B cell (primary cell): ENCODE measurements around the gene ST6GALNAC5. TPM values are rescaled to one million over a fixed set of nuclear protein-coding genes. Genes with fewer than 3 reads are reported as not detected.

Experiments used
- ATAC-seq: fragments of 200-7000 bp; cut with Tn5 transposase; one replicate; pipeline ENCODE4 v1.10.0; 2021; ENCODE audit warnings: low read depth, mild to moderate bottlenecking, moderate number of reproducible peaks, moderate library complexity
- CTCF ChIA-PET: fragments of 350-600 bp; sonication (Branson Sonifier 250); formaldehyde crosslinking; loops from one replicate; lab custom pipeline; 2021; ENCODE audit warnings: antibody characterized with exemption, inconsistent platforms; lab: Charles Lee
- POLR2A ChIA-PET: fragments of 350-600 bp; sonication (Branson Sonifier 250); formaldehyde crosslinking; loops from one replicate; lab custom pipeline; 2021; ENCODE audit warnings: antibody characterized with exemption; lab: Charles Lee
- DNase-seq: peaks from one replicate; pipeline ENCODE4 v3.0.0; 2013
- H2AFZ ChIP-seq: 2 replicates; pipeline ENCODE4 v1.6.1; 2012; ENCODE audit warnings: mild to moderate bottlenecking, low read depth, low read length; ENCODE audit not compliant: insufficient read depth, poor library complexity, severe bottlenecking
- H3K27ac ChIP-seq, 2 donors: 1 replicate in 1 of 2; 2 replicates in 1 of 2; pipeline ENCODE4 v1.5.1; 2012 to 2013; ENCODE audit warnings: low read length in 2 of 2, mild to moderate bottlenecking in 2 of 2, moderate library complexity in 1 of 2
- H3K27me3 ChIP-seq, 4 experiments: fragments of 200-600 bp in 1 of 4; sonication (generic) in 1 of 4; replicated peaks in 1 of 4; 1 replicate in 2 of 4; 2 replicates in 2 of 4; pipeline versions ENCODE4 v1.6.1 to v1.7.0; 2013 to 2016; ENCODE audit warnings: low read length in 3 of 4, mild to moderate bottlenecking in 2 of 4, mixed read lengths in 1 of 4, moderate library complexity in 1 of 4; ENCODE audit not compliant: insufficient read depth in 4 of 4, control insufficient read depth in 3 of 4; ENCODE audit errors: control extremely low read depth in 1 of 4
- H3K36me3 ChIP-seq, 2 experiments: replicated peaks in 1 of 2; 1 replicate in 1 of 2; 2 replicates in 1 of 2; pipeline versions ENCODE4 v1.6.1 to v1.7.1; 2013; ENCODE audit warnings: low read length in 1 of 2; ENCODE audit not compliant: insufficient read depth in 2 of 2, control insufficient read depth in 1 of 2; ENCODE audit errors: control extremely low read depth in 1 of 2, extremely low read depth in 1 of 2
- H3K4me1 ChIP-seq, 2 donors: fragments of 200-600 bp in 1 of 2; sonication (generic) in 1 of 2; 1 replicate in 1 of 2; 2 replicates in 1 of 2; pipeline versions ENCODE4 v1.5.1 to v1.6.1; 2013 to 2017; ENCODE audit warnings: low read length in 2 of 2; ENCODE audit not compliant: control insufficient read depth in 2 of 2, insufficient read depth in 2 of 2
- H3K4me2 ChIP-seq: replicated peaks from 2 replicates; pipeline ENCODE3; 2012; ENCODE audit warnings: mild to moderate bottlenecking, low read depth, low read length; ENCODE audit not compliant: poor library complexity, severe bottlenecking
- H3K4me3 ChIP-seq, 5 experiments: fragments of 200-600 bp in 1 of 5; sonication (generic) in 1 of 5; 1 replicate in 3 of 5; 2 replicates in 2 of 5; pipeline versions ENCODE4 v1.5.1 to v1.7.0; 2011 to 2016; ENCODE audit warnings: low read length in 4 of 5, mild to moderate bottlenecking in 4 of 5, low read depth in 2 of 5, control low read depth in 1 of 5, moderate library complexity in 1 of 5; ENCODE audit not compliant: insufficient read depth in 1 of 5; ENCODE audit errors: control extremely low read depth in 1 of 5, extremely low read depth in 1 of 5
- H3K79me2 ChIP-seq: fragments of 200-600 bp; sonication (generic); one replicate; pipeline ENCODE4 v1.6.0; 2016; ENCODE audit warnings: low read length; ENCODE audit not compliant: control insufficient read depth, insufficient read depth
- H3K9ac ChIP-seq: fragments of 200-600 bp; sonication (generic); 2 replicates; pipeline ENCODE4 v1.6.1; 2017; ENCODE audit warnings: mild to moderate bottlenecking, low read length, moderate library complexity
- H3K9me3 ChIP-seq, 3 donors: one replicate each; pipeline versions ENCODE4 v1.6.1 to v1.7.1; 2013; ENCODE audit warnings: low read length in 2 of 3; ENCODE audit not compliant: control insufficient read depth in 2 of 3, insufficient read depth in 1 of 3; ENCODE audit errors: control extremely low read depth in 1 of 3
- H4K20me1 ChIP-seq: 2 replicates; pipeline ENCODE4 v1.6.0; 2012; ENCODE audit warnings: mild to moderate bottlenecking, low read length; ENCODE audit not compliant: insufficient read depth, control insufficient read depth, poor library complexity, severe bottlenecking
- H3K27ac Mint-ChIP-seq: one replicate; pipeline ENCODE4 v1.8.0; 2021; ENCODE audit warnings: mixed read lengths
- H3K27me3 Mint-ChIP-seq: one replicate; pipeline ENCODE4 v1.8.0; 2021; ENCODE audit warnings: mixed read lengths
- H3K4me1 Mint-ChIP-seq: one replicate; pipeline ENCODE4 v1.8.0; 2021; ENCODE audit warnings: mixed read lengths
- H3K4me3 Mint-ChIP-seq: one replicate; pipeline ENCODE4 v1.8.0; 2021; ENCODE audit warnings: mixed read lengths
- H3K9me3 Mint-ChIP-seq: one replicate; pipeline ENCODE4 v1.8.0; 2022; ENCODE audit warnings: mixed read lengths; ENCODE audit not compliant: insufficient read depth
- EZH2 ChIP-seq: IDR thresholded peaks from 2 replicates; pipeline ENCODE4 v1.6.1; 2012; ENCODE audit warnings: borderline replicate concordance, low read depth, mild to moderate bottlenecking, moderate library complexity, low read length; ENCODE audit not compliant: insufficient read depth, poor library complexity, severe bottlenecking
- WGBS: methylation state at CpG from one replicate; pipeline ENCODE4 v1.1.5; 2013; ENCODE audit warnings: missing lambda C conversion rate; ENCODE audit not compliant: insufficient coverage; 5-methylcytosine and 5-hydroxymethylcytosine counted together
- intact Hi-C: fragments of 100-400 bp; cut with micrococcal nuclease; formaldehyde crosslinking; loops from one replicate; pipeline ENCODE4 v1.10.0; 2022
- polyA plus RNA-seq: library from polyadenylated mRNA; depleted of rRNA; stranded (reverse); fragments of >200 nt; gene quantifications from 2 replicates; pipeline ENCODE4 v1.2.3, GENCODE V29; 2012
- total RNA-seq, 2 donors: library from RNA; stranded (reverse); fragments of 120-200 nt in 1 of 2; gene quantifications; 1 replicate in 1 of 2; 2 replicates in 1 of 2; pipeline versions ENCODE4 v1.2.3 to v1.2.4, GENCODE V29; 2013 to 2022
- TF ChIP-seq, protein P1 (sequence below): fragments of 200-600 bp; IDR thresholded peaks from one replicate; pipeline ENCODE4 v1.8.0; 2022; ENCODE audit warnings: antibody characterized with exemption, mild to moderate bottlenecking

ST6GALNAC5 gene
- total and polyA plus RNA-seq, 2 donors (not counting 1 experiment from before 2014, with no cell fraction given): not detected

DNA sequence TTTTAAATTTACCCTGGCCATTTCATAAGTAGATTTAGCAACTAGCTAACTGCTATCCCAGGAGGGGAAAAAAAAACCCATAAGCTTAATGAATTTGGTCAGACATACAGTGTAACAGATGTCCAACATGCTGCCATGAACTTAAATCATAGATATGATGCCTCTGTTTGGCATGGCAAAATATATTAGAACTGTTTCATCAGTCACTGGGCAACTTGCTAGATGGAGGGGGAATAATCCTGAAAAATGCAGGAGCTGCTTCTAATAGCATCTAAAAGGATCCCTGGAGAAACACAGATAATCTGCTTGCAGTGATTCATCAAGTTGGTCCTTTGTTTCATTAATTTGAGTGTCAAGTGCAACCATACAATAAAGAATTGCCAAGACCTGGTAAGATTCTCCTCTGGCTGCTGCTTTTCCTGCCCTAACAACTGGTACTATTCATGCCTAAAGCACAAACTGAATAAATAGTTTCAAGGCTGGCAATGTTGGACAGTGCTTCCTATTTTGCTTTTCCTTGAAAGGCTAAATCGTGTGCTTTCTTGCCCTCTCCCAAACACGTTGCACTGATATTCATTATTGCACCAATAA is 1.5 kb upstream of the ST6GALNAC5 start:
- no CpG with 5 or more reads among the region's 2 CpGs for WGBS
- ATAC-seq: no peak
- no peak overlapping the region for H3K4me3 ChIP-seq
- H3K9me3 ChIP-seq: peaks cover 0 to 3% (median 0%) of the 10 kb centered on the region in 3 donors
- no peak for DNase-seq
- intact Hi-C loops: no loop called here
- H3K79me2 ChIP-seq: no peaks in the 10 kb centered on the region
- H3K9ac ChIP-seq: no peak overlapping the region
- Mint-ChIP-seq H3K27me3 (peaks cover 46% of the 10 kb centered on the region), H3K4me3 (no peak overlapping the region), H3K9me3 (no peaks in the 10 kb centered on the region), H3K4me1 (peaks cover 8% of the 10 kb centered on the region), H3K27ac (no peak overlapping the region)
- no peaks in the 10 kb centered on the region for H3K36me3 ChIP-seq
- H3K27me3 ChIP-seq: peaks cover 0 to 20% (median 14%) of the 10 kb centered on the region in 4 experiments
- H4K20me1 ChIP-seq: no peaks in the 10 kb centered on the region
- ChIA-PET CTCF (interaction anchor here (0.6 kb wide), 1 partner anchor 1133 kb away, joined by 3 read pairs; no protein-coding TSS in a partner anchor), POLR2A (no interaction called here)
- H3K27ac ChIP-seq: no peak overlapping the region
- no peak overlapping the region for H2AFZ ChIP-seq
- TF ChIP-seq EZH2: no peak
- TF ChIP-seq, protein P1, sequence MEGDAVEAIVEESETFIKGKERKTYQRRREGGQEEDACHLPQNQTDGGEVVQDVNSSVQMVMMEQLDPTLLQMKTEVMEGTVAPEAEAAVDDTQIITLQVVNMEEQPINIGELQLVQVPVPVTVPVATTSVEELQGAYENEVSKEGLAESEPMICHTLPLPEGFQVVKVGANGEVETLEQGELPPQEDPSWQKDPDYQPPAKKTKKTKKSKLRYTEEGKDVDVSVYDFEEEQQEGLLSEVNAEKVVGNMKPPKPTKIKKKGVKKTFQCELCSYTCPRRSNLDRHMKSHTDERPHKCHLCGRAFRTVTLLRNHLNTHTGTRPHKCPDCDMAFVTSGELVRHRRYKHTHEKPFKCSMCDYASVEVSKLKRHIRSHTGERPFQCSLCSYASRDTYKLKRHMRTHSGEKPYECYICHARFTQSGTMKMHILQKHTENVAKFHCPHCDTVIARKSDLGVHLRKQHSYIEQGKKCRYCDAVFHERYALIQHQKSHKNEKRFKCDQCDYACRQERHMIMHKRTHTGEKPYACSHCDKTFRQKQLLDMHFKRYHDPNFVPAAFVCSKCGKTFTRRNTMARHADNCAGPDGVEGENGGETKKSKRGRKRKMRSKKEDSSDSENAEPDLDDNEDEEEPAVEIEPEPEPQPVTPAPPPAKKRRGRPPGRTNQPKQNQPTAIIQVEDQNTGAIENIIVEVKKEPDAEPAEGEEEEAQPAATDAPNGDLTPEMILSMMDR: no peak
- no peak overlapping the region for H3K4me2 ChIP-seq
- H3K4me1 ChIP-seq: peaks cover 17% of the 10 kb centered on the region in 2 donors

DNA sequence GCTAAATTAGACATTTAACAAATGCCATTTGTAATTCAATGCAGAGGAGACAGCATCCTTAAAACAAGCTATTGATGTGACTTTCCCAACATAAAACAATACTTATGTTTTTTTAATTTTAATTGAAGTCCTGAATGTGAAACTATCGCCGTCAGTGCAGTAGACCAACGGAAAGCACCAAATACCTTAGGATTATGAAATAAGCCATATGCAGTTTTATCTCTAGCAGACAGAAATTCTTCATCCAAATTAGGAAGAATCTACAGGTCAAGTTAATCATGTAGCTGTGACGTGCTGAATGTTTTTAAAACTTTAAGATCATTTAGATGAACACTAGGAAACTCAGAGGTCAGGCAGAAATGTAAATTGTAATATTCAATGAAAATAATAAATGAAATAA is 714 bp upstream of the ST6GALNAC5 start:
- WGBS: no CpG with 5 or more reads among the region's 4 CpGs
- H3K27me3 Mint-ChIP-seq: peaks cover 50% of the 10 kb centered on the region
- Histone ChIP-seq H3K36me3 (no peaks in the 10 kb centered on the region), H3K9me3 (peaks cover 0 to 3% (median 0%) of the 10 kb centered on the region in 3 donors), H3K79me2 (no peaks in the 10 kb centered on the region), H3K4me3 (no peak overlapping the region), H4K20me1 (no peaks in the 10 kb centered on the region), H3K27ac (no peak overlapping the region), H3K9ac (no peak overlapping the region), H3K4me2 (no peak overlapping the region), H3K27me3 (peaks cover 0 to 24% (median 14%) of the 10 kb centered on the region in 4 experiments), H2AFZ (no peak overlapping the region), H3K4me1 (peaks cover 17% of the 10 kb centered on the region in 2 donors)
- POLR2A ChIA-PET: no interaction called here
- DNase-seq (no peak), ATAC-seq (no peak)
- H3K4me1 Mint-ChIP-seq: peaks cover 8% of the 10 kb centered on the region
- intact Hi-C loops: no loop called here
- no peak overlapping the region for H3K4me3 Mint-ChIP-seq
- TF ChIP-seq, protein P1: no peak
- H3K27ac Mint-ChIP-seq: no peak overlapping the region
- H3K9me3 Mint-ChIP-seq: no peaks in the 10 kb centered on the region
- CTCF ChIA-PET: no interaction called here
